ENCODE data around the gene AVP.
"Not testable (repeated sequence)": the region's sequence is repeated elsewhere in the genome, so short reads cannot be mapped to it uniquely, and the experiment has no call there.

AVP gene

GRCh38 chr20:3080939-3081388 is 3.6 kb downstream of the AVP start:
- TF ChIP-seq CTCF (conservative IDR thresholded peaks at IDR 0.05; ENCODE audit: low read depth, low read length): no peak
- H3K4me2 ChIP-seq: no peak overlapping the region

DNA sequence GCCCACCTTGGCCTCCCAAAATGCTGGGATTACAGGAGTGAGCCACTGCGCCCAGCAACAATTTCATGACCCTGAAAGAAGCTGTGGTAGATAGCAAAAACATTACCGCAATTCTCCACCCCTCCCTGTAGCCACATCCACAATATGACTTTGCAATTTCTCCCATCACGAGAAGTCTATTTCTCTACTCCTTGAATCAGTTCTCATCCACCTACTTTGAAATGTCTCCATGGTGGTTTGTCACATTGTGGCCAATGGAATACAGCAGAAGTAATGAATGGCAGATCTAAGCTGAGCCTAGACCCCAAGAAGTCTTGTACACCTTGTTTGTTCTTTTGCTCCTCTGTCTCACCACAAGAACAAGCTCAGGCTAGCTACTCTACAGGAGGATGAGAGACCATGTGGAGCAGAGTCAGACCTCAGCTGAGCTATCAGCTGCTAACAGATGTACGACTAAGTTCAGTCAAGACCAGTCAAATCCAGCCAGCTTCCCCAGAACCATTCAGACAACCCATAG is 6.8 kb downstream of the AVP start:
- Histone ChIP-seq H3K27me3 (ENCODE audit: insufficient read depth, low read depth) (no peaks in the 10 kb centered on the region), H4K20me1 (ENCODE audit: insufficient read depth) (no peaks in the 10 kb centered on the region), H3K4me2 (no peak overlapping the region), H2AFZ (ENCODE audit: low read depth) (no peak overlapping the region), H3K4me3 (IDR thresholded peaks at IDR 0.05; ENCODE audit: insufficient read depth, low read depth, low read length) (no peak overlapping the region), H3K4me1 (ENCODE audit: low read depth, poor library complexity, severe bottlenecking) (no peaks in the 10 kb centered on the region), H3K36me3 (ENCODE audit: insufficient read depth) (no peaks in the 10 kb centered on the region), H3K9ac (no peak overlapping the region), H3K27ac (no peak overlapping the region), H3K79me2 (ENCODE audit: insufficient read depth, low read depth) (no peaks in the 10 kb centered on the region)
- TF ChIP-seq CTCF (conservative IDR thresholded peaks at IDR 0.05; ENCODE audit: low read depth, low read length): no peak

More at GRCh38 chr20:3080939-3081388, 3.6 kb downstream of the AVP start:
- no peak overlapping the region for H3K27ac ChIP-seq
- H3K79me2 ChIP-seq (ENCODE audit: insufficient read depth, low read depth): no peaks in the 10 kb centered on the region
- no peaks in the 10 kb centered on the region for H3K36me3 ChIP-seq (ENCODE audit: insufficient read depth)
- no peaks in the 10 kb centered on the region for H3K27me3 ChIP-seq (ENCODE audit: insufficient read depth, low read depth)
- H3K9ac ChIP-seq: no peak overlapping the region
- H2AFZ ChIP-seq (ENCODE audit: low read depth): no peak overlapping the region
- no peaks in the 10 kb centered on the region for H3K4me1 ChIP-seq (ENCODE audit: low read depth, poor library complexity, severe bottlenecking)
- H3K4me3 ChIP-seq (IDR thresholded peaks at IDR 0.05; ENCODE audit: insufficient read depth, low read depth, low read length): no peak overlapping the region
- no peaks in the 10 kb centered on the region for H4K20me1 ChIP-seq (ENCODE audit: insufficient read depth)

GRCh38 chr20:3075315-3075714 is 9.2 kb downstream of the AVP start:
- not testable (repeated sequence) for H3K79me2 ChIP-seq (ENCODE audit: insufficient read depth, low read depth); H3K27me3 ChIP-seq (ENCODE audit: insufficient read depth, low read depth); H3K4me1 ChIP-seq (ENCODE audit: low read depth, poor library complexity, severe bottlenecking); H2AFZ ChIP-seq (ENCODE audit: low read depth); H3K4me2 ChIP-seq; H4K20me1 ChIP-seq (ENCODE audit: insufficient read depth); H3K36me3 ChIP-seq (ENCODE audit: insufficient read depth); H3K27ac ChIP-seq; H3K9ac ChIP-seq; H3K4me3 ChIP-seq (IDR thresholded peaks at IDR 0.05; ENCODE audit: insufficient read depth, low read depth, low read length)

DNA sequence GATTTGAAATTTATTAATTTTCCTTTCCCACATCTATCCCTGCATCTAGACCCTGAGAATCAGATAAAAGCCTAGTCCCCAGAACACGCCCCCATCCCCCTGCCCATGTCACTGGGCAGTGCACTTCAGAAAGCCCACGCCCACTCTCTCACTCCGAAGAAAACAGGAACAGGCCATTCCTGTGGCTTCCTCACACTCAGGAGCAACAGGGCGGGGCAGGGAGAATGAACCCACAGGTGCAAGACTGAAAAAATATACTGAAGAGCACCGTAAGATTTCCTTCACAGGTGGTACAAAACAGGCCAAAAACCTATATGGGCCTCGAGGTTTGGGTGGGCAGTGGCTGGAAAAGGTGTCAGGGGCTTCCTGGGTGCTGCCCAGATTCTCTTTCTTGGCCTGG is 9.7 kb downstream of the AVP start:
- no peak overlapping the region for H3K27ac ChIP-seq
- H3K27me3 ChIP-seq (ENCODE audit: insufficient read depth, low read depth): no peaks in the 10 kb centered on the region
- H3K4me1 ChIP-seq (ENCODE audit: low read depth, poor library complexity, severe bottlenecking): no peaks in the 10 kb centered on the region
- no peak for TF ChIP-seq CTCF (conservative IDR thresholded peaks at IDR 0.05; ENCODE audit: low read depth, low read length)
- no peak overlapping the region for H2AFZ ChIP-seq (ENCODE audit: low read depth)
- H3K4me2 ChIP-seq: no peak overlapping the region
- no peaks in the 10 kb centered on the region for H4K20me1 ChIP-seq (ENCODE audit: insufficient read depth)
- no peak overlapping the region for H3K9ac ChIP-seq
- no peaks in the 10 kb centered on the region for H3K79me2 ChIP-seq (ENCODE audit: insufficient read depth, low read depth)
- no peak overlapping the region for H3K4me3 ChIP-seq (IDR thresholded peaks at IDR 0.05; ENCODE audit: insufficient read depth, low read depth, low read length)
- no peaks in the 10 kb centered on the region for H3K36me3 ChIP-seq (ENCODE audit: insufficient read depth)

DNA sequence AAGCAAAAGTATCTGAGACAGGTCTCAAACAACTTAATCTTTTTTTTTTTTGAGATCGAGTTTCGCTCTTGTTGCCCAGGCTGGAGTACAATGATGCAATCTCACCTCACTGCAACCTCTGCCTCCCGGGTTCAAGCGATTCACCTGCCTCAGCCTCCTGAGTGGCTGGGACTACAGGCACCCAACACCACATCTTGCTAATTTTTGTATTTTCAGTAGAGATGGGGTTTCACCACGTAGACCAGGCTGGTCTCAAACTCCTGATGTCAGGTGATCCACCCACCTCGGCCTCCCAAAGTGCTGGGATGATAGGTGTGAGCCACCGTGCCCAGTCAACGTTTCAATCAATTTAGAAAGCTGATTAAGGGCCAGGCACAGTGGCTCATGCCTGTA is 11.3 kb downstream of the AVP start:
- H3K27ac ChIP-seq; H3K4me1 ChIP-seq (ENCODE audit: low read depth, poor library complexity, severe bottlenecking); H3K36me3 ChIP-seq (ENCODE audit: insufficient read depth); H3K4me2 ChIP-seq; H3K79me2 ChIP-seq (ENCODE audit: insufficient read depth, low read depth); H3K9ac ChIP-seq; H3K4me3 ChIP-seq (IDR thresholded peaks at IDR 0.05; ENCODE audit: insufficient read depth, low read depth, low read length); H4K20me1 ChIP-seq (ENCODE audit: insufficient read depth); H3K27me3 ChIP-seq (ENCODE audit: insufficient read depth, low read depth); H2AFZ ChIP-seq (ENCODE audit: low read depth): not testable (repeated sequence)
